Retina (tissue), 1 donor: Measurements from ENCODE around the gene CWF19L2.
"Not testable (repeated sequence)": the region's sequence is repeated elsewhere in the genome, so short reads cannot be mapped to it uniquely, and the experiment has no call there.

Source experiments
- DNase-seq: peaks from one replicate; pipeline ENCODE4 v3.0.0-alpha.2; 2016

Gene CWF19L2

GRCh38 chr11:107457558-107458271 lies at the start of gene CWF19L2:
Gene CWF19L2, minus strand, starts transcription at chr11:107457825. Its CDS starts 9 bp downstream, at chr11:107457816.
- peak; percentile 89 for DNase-seq

- no peak for DNase-seq
These were observed 48.1 kb upstream of the CWF19L2 start for GRCh38 chr11:107505647-107506225.

GRCh38 chr11:107504981-107505380 lies 47.4 kb upstream of the CWF19L2 start:
- no peak for DNase-seq

GRCh38 chr11:107501713-107502112 lies 44.1 kb upstream of the CWF19L2 start:
- no peak for DNase-seq

DNA sequence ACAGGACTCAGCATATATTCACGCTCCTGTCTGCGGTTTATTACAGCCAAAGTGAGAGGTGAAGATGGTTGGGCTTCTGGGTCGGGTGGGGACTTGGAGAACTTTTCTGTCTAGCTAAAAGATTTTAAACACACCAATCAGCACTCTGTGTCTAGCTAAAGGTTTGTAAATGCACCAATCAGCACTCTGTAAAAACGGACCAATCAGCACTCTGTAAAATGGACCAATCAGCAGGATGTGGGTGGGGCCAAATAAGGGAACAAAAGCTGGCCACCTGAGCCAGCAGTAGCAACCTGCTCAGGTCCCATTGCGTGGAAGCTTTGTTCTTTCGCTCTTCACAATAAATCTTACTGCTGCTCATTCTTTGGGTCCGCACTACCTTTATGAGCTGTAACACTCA lies 39.7 kb upstream of the CWF19L2 start:
- DNase-seq: not testable (repeated sequence)

GRCh38 chr11:107496011-107496410 lies 38.4 kb upstream of the CWF19L2 start:
- no peak for DNase-seq

DNA sequence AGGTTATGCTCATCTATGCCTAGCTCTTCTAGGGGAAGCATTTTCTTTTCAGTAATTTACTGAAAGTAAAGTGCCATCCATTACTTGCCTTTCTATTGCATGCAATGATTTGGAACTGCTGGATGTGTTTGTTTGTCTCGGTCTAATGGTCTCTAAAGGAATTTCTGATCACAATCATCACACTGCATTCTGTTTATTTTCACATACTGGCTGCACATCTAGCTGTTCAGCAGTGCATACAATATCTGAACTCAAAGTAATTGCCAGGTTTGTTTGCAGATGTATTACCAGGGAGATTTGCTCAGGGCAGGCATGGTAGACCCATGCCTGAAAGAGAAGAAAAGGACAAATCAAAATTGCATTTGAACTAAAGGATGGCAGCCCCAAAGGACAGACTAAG lies 36.4 kb upstream of the CWF19L2 start:
- DNase-seq: no peak

- DNase-seq: no peak
These were observed 35.5 kb upstream of the CWF19L2 start for GRCh38 chr11:107493117-107493516.

DNA sequence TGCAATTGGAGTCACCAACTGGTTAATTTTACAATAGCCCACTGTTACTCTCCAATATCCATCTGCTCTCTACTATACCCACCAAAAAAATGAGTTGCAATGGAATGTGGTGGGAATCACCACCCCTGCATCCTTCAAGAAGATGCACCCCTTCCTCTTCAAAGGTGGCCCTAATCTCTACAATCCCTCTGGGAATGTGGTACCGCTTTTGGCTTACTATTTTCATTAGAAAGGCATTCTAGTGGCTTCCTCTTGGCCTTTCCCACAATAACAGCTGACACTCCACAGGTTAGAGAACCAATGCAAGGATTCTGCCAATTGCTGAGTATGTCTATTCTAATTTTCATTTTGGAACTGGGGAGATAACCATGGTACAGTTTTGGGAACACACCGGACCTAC lies 33.2 kb upstream of the CWF19L2 start:
- no peak for DNase-seq

DNA sequence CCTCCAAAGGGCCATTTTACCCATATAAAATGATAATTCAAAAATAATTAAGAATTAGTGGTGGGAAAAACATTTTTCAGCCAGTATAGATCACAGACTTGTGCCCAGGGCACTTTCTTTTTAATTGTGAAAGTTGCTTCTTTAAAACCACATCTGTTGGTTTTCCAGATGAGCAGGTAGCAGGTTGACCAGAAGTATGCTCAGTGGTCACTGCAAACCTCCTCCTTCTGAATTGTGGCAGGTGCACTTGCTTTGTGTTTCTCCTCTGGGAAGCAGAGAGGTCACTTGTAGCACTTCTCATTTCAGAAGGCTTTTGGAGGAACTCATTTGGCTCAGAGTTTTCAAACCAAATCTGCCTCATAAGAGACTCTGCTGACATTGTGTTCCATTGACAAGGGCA lies 24.6 kb upstream of the CWF19L2 start:
- no peak for DNase-seq

DNA sequence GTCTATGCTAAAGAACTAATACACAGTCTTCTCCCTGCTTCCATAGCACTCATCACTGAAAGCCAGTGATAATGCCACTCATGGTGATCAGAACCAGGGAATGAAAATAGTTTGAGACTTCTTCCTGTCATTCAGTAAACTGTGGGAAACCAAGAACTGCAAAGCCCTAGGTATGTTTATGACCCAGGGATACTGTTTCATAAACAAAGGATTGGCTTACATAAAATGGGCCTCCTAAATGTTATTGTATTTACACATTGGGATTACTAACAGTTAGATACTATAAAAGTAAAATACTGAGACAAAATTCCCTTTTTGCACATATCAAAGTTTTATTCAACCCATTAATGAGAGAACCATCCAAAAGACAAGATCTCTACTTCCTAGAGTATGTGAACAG lies 21.3 kb upstream of the CWF19L2 start:
- DNase-seq: no peak

DNA sequence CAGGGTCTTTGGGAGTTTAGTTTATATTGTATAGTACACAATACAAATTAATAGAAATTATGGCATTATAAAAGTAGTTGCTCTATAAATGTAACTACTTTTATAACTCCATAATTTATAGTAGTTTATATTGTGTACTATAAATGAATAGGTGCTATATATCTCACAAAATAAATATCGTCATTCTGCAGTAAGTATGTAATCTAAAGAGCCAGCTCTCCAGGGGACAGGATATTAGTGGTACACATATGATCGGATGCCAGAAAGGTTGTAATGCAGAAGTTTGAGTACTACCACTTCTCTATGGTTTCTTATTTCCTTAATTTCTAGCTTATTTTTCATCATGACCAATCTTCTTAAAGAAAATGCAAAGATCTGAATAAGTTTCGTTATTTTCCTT lies 20.2 kb upstream of the CWF19L2 start:
- DNase-seq: no peak

DNA sequence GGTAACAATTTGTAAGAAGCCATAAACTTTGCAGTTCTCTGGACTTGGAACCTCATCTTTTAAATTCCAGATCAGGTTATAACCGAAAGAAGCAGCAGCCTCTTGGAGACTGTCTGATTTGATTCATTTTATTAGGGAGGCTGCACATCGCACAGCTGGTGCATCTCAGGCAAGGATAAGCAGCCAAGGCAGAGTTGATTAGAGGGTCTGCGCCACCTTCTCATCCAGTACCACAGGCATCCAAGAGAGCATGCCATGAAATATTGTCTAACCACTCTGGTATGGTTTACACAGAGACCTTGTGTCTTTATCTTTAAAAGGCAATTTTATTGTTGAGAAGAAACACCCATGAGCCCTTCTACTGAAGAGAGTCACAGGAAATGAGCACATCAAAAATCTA lies 16.2 kb upstream of the CWF19L2 start:
- no peak for DNase-seq

- no peak for DNase-seq
These were observed 15.3 kb upstream of the CWF19L2 start for GRCh38 chr11:107472966-107473365.

DNA sequence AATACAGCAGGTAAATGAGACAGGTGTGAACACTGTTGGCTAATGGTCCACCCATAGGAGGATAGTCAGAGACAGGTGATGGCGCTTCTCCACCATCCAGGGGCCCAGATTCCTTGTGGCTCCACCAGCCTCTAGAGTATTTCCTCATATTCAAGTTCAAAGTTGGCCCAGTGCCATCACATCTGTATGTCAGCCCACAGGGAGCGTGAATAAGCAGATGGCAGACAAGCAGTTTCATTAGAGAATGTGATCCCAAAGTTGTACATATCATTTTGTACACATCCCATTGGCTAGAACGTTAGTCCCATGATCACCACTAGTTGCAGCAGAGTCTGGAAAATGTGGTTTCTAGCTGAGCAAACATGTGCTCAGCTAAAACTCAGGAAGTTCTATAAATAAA lies 11.0 kb upstream of the CWF19L2 start:
- no peak for DNase-seq

- DNase-seq: no peak
These were observed 10.1 kb upstream of the CWF19L2 start for GRCh38 chr11:107467696-107468095.

GRCh38 chr11:107466275-107466866 lies 8.7 kb upstream of the CWF19L2 start:
- DNase-seq: not testable (repeated sequence)

- no peak for DNase-seq
These were observed 444 bp downstream of the CWF19L2 start for GRCh38 chr11:107457205-107457557.

DNA sequence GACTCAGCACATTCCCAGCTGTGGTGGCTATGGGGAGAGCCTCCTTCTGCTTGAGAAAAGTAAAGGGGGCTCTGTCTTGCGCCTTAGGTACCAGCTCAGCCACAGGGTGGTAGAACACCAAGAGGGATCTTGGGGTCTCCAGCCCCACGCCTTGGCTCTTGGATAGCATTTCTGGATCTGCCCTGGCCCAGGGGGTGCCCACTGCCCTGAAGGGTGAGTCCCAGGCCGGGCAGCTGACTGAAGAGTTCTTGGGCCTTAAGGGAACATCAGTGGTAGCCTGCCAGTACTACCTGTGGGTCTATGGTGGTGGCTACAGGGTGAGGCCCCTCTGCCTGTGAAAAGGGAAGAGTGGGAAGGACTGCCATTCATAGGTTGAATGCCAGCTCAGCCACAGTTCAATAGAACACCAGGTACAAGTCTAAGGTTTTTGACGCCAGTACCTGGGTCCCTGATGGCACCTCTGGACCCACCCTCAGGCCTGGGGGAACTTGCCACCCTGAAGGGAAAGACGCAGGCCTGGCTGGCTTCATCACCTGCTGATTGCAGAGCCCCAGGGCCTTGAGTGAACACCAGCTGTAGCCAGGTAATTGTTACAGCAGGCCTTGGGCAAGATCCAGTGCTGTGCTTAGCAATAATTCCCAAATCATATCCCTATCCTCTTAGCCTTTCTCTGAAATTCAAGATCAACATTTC lies 3.9 kb downstream of the CWF19L2 start:
- DNase-seq: no peak

DNA sequence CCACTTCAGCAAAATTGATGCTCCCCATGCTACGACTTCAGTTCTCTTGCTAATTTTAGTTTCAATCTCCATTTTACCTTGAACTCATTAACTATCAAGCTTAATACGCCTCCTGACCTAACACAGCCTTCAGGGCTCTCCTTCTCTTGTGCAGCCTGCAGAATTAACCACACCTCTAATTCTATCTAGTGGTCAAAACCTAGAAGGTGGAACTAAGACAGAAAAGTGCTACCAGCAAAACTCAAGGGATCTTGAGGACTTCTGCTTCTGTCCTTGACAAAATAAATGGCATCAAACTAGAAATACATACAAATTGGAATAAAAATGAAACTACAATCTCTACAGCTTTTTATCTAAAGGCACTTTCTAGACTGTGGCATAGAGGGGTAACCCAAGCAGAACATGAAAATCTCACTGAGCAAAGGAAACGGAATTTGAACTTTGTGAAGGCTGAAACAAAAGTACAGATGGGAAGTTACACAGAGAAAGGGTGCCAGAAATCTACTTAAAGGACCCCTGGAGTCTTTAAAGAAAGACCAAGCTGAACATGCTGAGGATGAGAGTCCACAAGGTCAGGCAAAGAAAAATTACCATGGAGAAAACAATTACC lies 10.7 kb downstream of the CWF19L2 start:
- no peak for DNase-seq

- no peak for DNase-seq
These were observed 14.9 kb downstream of the CWF19L2 start for GRCh38 chr11:107442715-107443215.

GRCh38 chr11:107439586-107440167 lies 17.9 kb downstream of the CWF19L2 start:
- DNase-seq: no peak

- DNase-seq: no peak
These were observed 19.5 kb downstream of the CWF19L2 start for GRCh38 chr11:107438148-107438547.
